ENCODE results near the gene SASH1.
A peak's percentile ranks its signal among the peaks of the same experiment; 100 is the strongest.

Gene SASH1

GRCh38 chr6:148441454-148441911 lies 98.8 kb downstream of the SASH1 start:
- no peak for TF ChIP-seq CTCF (conservative IDR thresholded peaks at IDR 0.05; ENCODE audit: control insufficient read depth, insufficient read depth, low read depth, low read length)
- DNase-seq (ENCODE audit: low read depth) = peak; percentile 83
- H3K4me3 ChIP-seq (ENCODE audit: control insufficient read depth, low read depth, low read length) = no peak overlapping the region

GRCh38 chr6:148443798-148444560 lies 101.3 kb downstream of the SASH1 start:
- no peak overlapping the region for H3K4me3 ChIP-seq (ENCODE audit: control insufficient read depth, low read depth, low read length)
- TF ChIP-seq CTCF (conservative IDR thresholded peaks at IDR 0.05; ENCODE audit: control insufficient read depth, insufficient read depth, low read depth, low read length) = no peak
- DNase-seq (ENCODE audit: low read depth) = no peak

- H3K4me3 ChIP-seq (ENCODE audit: control insufficient read depth, low read depth, low read length) = no peak overlapping the region
- DNase-seq (ENCODE audit: low read depth) = no peak
- TF ChIP-seq CTCF (conservative IDR thresholded peaks at IDR 0.05; ENCODE audit: control insufficient read depth, insufficient read depth, low read depth, low read length) = no peak
Observed at GRCh38 chr6:148445116-148445515, 102.5 kb downstream of the SASH1 start.

- peak; percentile 42 for DNase-seq (ENCODE audit: low read depth)
- no peak for TF ChIP-seq CTCF (conservative IDR thresholded peaks at IDR 0.05; ENCODE audit: control insufficient read depth, insufficient read depth, low read depth, low read length)
- H3K4me3 ChIP-seq (ENCODE audit: control insufficient read depth, low read depth, low read length) = no peak overlapping the region
Observed at GRCh38 chr6:148445620-148446019, 103.0 kb downstream of the SASH1 start.

- no peak for DNase-seq (ENCODE audit: low read depth)
- no peak overlapping the region for H3K4me3 ChIP-seq (ENCODE audit: control insufficient read depth, low read depth, low read length)
- TF ChIP-seq CTCF (conservative IDR thresholded peaks at IDR 0.05; ENCODE audit: control insufficient read depth, insufficient read depth, low read depth, low read length) = no peak
Observed at GRCh38 chr6:148446681-148447080, 104.0 kb downstream of the SASH1 start.

- DNase-seq (ENCODE audit: low read depth) = no peak
- TF ChIP-seq CTCF (conservative IDR thresholded peaks at IDR 0.05; ENCODE audit: control insufficient read depth, insufficient read depth, low read depth, low read length) = no peak
- no peak overlapping the region for H3K4me3 ChIP-seq (ENCODE audit: control insufficient read depth, low read depth, low read length)
Observed at GRCh38 chr6:148447521-148448230, 105.0 kb downstream of the SASH1 start.

Measured in fibroblast of mammary gland (primary cell).